Inflammatory macrophage (primary cell): Measurements from ENCODE around the gene ATP4A.
A peak's percentile ranks its signal among the peaks of the same experiment; 100 is the strongest.

Source experiments
- DNase-seq, 2 donors: peaks; one replicate each; pipeline ENCODE4 v3.0.0-alpha.2; 2020 to 2022

ATP4A gene

GRCh38 chr19:35565016-35565856 is 1.8 kb upstream of the ATP4A start:
- no peak for DNase-seq

DNA sequence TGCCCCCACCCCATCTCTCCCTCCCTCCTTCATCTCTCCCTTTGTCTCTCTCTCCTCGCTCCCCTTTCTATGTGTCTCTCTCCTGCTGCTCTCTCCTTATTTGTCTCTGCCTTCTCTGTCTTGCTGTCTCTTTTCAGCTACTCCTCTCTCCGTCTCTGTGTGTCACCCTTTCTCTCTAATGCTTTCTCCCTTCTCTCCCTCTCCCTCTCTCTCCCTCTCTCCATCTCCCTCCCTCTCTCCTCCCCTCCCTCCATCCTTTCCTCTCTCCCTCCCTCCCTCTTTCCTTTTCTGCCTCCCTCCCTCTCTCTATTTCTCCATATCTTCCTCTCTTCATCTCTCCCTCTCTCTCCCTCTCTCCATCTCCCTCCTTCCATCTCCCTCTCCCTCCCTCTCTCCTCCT is 682 bp downstream of the ATP4A start:
- no peak for DNase-seq

GRCh38 chr19:35562336-35562735 is 1.1 kb downstream of the ATP4A start:
- DNase-seq = no peak

GRCh38 chr19:35561436-35561835 is 2.0 kb downstream of the ATP4A start:
- DNase-seq = no peak

DNA sequence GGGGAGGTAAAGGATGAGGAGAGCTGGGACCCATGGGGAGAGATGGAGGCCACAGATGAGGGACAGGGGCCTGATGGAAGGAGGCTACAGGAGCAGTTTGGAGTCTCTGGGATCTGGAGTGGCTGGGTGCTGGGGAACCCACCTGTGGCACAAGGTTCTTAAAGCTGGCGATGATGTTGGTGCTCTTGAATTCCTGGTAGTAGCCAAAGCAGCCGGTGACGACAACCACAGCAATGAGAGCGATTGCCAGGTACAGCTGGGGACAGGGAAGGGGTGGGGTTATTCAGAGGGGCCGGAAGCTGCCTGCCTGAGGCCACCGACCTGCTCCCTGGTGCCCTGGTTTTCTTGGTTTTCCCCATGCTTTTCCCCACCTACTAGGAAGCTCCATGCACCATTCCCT is 2.8 kb downstream of the ATP4A start:
- DNase-seq = no peak

GRCh38 chr19:35560271-35560670 is 3.2 kb downstream of the ATP4A start:
- DNase-seq = no peak

DNA sequence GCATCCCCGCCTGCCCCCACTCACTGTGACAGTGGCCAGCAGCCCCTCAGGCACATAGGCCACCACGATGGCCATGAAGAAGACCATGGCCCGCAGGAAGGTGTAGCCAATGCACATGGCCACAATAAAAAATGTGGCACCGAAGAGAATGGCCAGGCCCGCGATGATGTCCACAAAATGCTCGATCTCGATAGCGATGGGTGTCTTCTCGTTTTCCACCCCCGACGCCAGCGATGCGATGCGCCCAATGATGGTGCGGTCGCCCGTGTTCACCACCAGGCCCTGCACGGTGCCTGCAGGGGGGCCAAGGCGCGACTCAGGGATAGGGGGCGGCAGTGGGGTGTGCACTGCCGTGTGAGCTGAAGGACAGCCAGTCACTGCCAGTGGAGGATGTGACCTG is 3.7 kb downstream of the ATP4A start:
- DNase-seq = no peak

GRCh38 chr19:35559281-35559659 is 4.2 kb downstream of the ATP4A start:
- DNase-seq = no peak

GRCh38 chr19:35558400-35559280 is 4.8 kb downstream of the ATP4A start:
- no peak for DNase-seq

GRCh38 chr19:35557539-35558399 is 5.7 kb downstream of the ATP4A start:
- DNase-seq = peak; percentile 3 to 20

DNA sequence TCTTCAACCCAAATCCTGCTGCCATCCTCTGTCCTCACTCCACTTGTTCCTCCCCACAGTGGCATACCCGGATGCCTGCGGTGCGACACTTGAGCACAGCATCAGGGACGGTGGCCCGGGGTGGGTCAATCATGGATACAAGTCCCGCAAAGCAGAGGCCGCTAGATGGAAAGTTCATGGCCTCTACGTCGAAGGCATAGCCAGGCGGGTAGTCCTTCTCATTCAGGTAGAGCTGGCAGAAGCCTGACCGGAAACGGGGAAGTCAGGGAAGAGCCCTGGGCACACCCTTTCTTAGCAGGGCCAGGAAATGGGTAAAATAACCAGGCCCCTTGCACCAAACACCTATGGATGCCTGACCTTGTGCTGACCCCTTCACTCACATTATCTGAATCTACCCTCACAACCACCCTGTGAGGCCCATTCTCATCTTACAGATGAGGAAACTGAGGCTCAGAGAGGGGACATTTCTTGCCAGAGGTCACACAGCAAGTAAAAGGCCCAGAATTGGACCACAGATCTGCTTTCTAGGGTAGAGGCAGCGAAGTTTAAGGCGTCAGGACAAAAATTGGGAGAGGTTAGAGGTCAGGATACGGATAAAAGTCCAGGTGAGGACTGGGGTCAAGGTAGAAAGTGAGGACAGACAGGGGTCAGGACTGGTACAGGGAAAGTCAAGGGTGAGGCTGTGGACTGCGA is 6.5 kb downstream of the ATP4A start:
- no peak for DNase-seq

DNA sequence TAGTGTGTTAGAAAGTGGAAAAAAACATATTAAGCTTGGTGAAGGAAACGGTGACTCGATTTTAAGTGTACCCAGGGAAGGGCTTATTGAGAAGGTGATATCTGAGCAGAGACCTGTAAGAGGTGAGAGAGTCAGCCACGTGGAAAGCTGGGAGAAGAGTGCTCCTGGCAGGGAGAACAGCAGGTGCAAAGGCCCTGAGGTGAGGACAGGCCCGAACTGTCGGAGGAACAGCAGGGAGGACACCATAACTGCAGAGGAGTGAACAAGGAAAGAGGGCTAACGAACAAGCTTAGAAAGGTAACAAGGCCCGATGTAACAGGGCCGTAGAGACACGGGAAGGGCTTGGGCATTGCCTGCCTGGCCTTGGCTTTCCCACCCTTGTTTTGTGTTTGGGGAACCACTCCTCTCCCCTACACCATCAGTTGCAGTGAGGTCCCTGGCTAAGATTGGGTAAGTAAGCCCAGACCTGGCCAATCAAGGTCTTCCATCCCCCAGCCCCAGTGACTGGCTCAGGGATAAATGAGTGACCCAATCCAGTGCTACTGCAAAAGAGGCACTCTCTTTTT is 7.3 kb downstream of the ATP4A start:
- no peak for DNase-seq

DNA sequence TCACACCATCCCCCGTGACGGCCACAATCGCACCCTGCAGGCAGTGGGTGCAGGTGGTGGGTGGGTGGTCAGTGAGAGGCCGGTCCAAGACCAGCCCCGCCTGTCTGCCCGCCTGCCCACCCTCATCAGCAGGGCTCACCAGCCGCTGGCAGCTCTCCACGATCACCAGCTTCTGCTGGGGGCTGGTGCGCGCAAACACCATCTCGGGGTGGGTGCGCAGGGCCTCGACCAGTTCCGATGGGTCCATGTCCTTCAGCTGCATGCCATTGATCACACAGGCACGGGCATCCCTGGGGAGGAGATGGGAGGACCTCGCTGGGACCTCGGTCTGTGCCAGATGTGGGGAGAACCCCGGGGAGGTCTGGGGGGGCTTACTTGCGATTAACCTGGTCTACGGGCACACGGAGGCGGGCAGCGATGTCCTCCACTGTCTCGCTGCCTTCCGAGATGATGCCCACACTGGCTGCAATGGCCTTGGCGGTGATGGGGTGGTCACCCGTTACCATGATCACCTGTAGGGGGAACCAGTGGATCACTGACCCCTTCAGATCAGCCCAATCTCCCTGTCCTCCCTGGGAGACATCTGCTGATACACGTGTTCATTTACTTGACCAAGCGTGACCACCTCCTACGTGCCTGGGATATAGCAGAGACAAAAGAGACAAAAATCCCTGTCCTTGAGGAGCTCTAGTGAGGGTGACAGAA is 8.0 kb downstream of the ATP4A start:
- DNase-seq = no peak

GRCh38 chr19:35554076-35554475 is 9.4 kb downstream of the ATP4A start:
- no peak for DNase-seq

DNA sequence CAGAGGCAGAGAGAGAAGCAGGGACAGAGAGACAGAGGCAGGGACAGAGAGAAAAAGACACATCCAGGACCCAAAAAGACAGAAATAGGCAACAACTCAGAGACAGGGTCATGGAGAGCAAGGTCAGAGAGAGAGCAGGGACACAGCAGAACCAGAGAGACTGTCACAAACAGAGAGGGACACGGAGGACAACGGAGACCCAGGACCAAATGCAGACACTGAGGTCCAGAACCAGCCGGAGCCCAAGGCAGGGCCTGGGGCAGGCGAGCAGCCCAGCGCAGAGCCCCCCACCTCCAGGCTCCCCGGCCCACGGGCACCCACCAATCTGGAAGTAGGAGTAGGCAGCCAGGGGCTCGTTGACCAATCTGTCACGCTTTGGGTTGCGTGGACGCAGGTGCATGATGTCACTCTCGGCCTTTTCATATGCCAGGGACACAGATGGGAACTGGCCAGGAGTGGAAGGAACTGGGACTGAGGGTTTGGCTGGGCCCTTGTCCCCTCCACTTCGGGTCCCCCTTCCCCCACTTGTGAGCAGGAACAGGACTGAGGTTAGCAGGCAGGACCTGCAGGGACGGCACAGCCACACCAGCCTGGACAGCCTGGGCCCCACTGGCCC is 10.0 kb downstream of the ATP4A start:
- DNase-seq = no peak

GRCh38 chr19:35552534-35553384 is 10.7 kb downstream of the ATP4A start:
- no peak for DNase-seq

GRCh38 chr19:35551091-35551810 is 12.2 kb downstream of the ATP4A start:
- no peak for DNase-seq

DNA sequence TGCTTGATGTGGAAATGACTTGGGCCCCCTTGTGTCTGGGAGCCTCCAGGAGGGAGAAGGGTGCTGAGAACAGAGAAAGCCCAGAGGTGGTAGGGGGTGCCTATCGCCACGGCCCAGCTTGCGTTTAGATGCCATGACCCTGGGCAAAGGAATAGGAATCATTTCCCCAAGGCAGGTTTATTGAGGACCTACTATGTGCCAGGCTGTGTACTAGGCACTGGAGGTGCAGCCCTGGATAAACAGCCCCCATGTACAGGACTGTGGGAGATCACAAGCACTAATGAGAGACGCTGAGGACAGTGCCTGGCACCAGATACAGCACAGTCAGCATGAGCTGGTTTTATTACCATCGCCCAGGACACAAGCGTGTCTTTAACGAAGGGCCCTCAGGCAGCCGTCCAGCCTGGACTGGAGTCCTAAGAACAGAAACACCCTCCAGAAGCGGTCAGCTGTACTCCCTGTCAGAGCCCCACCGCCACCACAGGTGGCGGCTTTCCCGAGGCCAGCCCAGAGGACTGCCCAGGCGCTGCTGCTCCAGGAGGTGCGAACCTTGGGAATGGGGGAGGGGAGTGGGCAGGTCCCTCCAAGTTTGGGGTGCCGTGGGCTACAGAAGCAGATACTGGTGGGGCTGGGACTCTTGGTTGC is 13.5 kb downstream of the ATP4A start:
- DNase-seq = no peak
